Endothelial cell of umbilical vein (primary cell): ENCODE data around the gene HSPBAP1. TPM values are rescaled to one million over a fixed set of nuclear protein-coding genes. Genes with fewer than 3 reads are reported as not detected.

Experiments
- BruUV-seq: library from RNA; stranded (reverse); fragments of 400-500 nt; replicated peaks from 2 replicates; lab custom pipeline; 2021; lab: Mats Ljungman, UMichigan
- CTCF ChIA-PET: fragments of 300-600, 350-600 bp; sonication (Branson Sonifier 250); formaldehyde crosslinking; loops from one replicate; lab custom pipeline; 2021; ENCODE audit warnings: antibody characterized with exemption, inconsistent platforms; lab: Charles Lee
- POLR2A ChIA-PET: fragments of 300-600, 350-600 bp; sonication (Branson Sonifier 250); formaldehyde crosslinking; loops from one replicate; lab custom pipeline; 2021; ENCODE audit warnings: antibody characterized with exemption, inconsistent platforms; lab: Charles Lee
- DNase-seq: peaks from one replicate; pipeline ENCODE4 v3.0.0-alpha.2; 2011; ENCODE audit warnings: low read depth, low spot score
- FAIRE-seq: peaks from 2 replicates; lab custom pipeline; 2011; peaks lifted over from hg19 to GRCh38; lab: Jason Lieb, UNC
- H2AFZ ChIP-seq: 2 replicates; pipeline ENCODE4 v1.6.0; 2012; ENCODE audit warnings: low read depth, low read length, control low read depth, inconsistent platforms
- H3K27ac ChIP-seq: 2 replicates; pipeline ENCODE4 v1.5.1; 2011; ENCODE audit warnings: low read depth, mild to moderate bottlenecking, control low read depth, low read length, moderate library complexity; ENCODE audit not compliant: insufficient read depth
- H3K27me3 ChIP-seq, 2 experiments: 2 replicates each; pipeline versions ENCODE4 v1.6.0 to v1.6.1; 2011; ENCODE audit warnings: low read length in 2 of 2, mixed read lengths in 1 of 2; ENCODE audit not compliant: control insufficient read depth in 2 of 2, insufficient read depth in 2 of 2
- H3K36me3 ChIP-seq, 2 experiments: 2 replicates in 1 of 2; 3 replicates in 1 of 2; pipeline ENCODE4 v1.5.1; 2011; ENCODE audit warnings: low read length in 2 of 2, mild to moderate bottlenecking in 1 of 2, moderate library complexity in 1 of 2; ENCODE audit not compliant: control insufficient read depth in 2 of 2, insufficient read depth in 2 of 2; ENCODE audit errors: extremely low read depth in 1 of 2
- H3K4me1 ChIP-seq: 3 replicates; pipeline ENCODE4 v1.5.1; 2011; ENCODE audit warnings: mild to moderate bottlenecking, low read length; ENCODE audit not compliant: control insufficient read depth, insufficient read depth; ENCODE audit errors: extremely low read depth
- H3K4me2 ChIP-seq: 2 replicates; pipeline ENCODE4 v1.6.1; 2011; ENCODE audit warnings: low read length, control low read depth, mixed read lengths; ENCODE audit not compliant: insufficient read depth
- H3K4me3 ChIP-seq, 3 experiments: fragments of 200-600 bp in 1 of 3; sonication (generic), shearing (Covaris generic) in 1 of 3; replicated peaks in 1 of 3; 2 replicates each; pipeline ENCODE4 v1.5.1; 2011 to 2016; ENCODE audit warnings: control low read depth in 3 of 3, low read length in 3 of 3, mild to moderate bottlenecking in 2 of 3, inconsistent platforms in 1 of 3, low read depth in 1 of 3, moderate library complexity in 1 of 3; ENCODE audit not compliant: insufficient read depth in 1 of 3
- H3K79me2 ChIP-seq: 2 replicates; pipeline ENCODE4 v1.6.0; 2012; ENCODE audit warnings: low read length, inconsistent platforms; ENCODE audit not compliant: control insufficient read depth, insufficient read depth
- H3K9ac ChIP-seq: replicated peaks from 2 replicates; pipeline ENCODE3; 2011; ENCODE audit warnings: low read length, control low read depth; ENCODE audit not compliant: insufficient read depth; ENCODE audit errors: extremely low read depth
- H3K9me1 ChIP-seq: replicated peaks from 3 replicates; pipeline ENCODE4 v1.6.0; 2011; ENCODE audit warnings: mild to moderate bottlenecking, low read length; ENCODE audit not compliant: control insufficient read depth, insufficient read depth; ENCODE audit errors: extremely low read depth
- H3K9me3 ChIP-seq: replicated peaks from 2 replicates; pipeline ENCODE4 v1.5.1; 2012; ENCODE audit warnings: low read length, inconsistent platforms; ENCODE audit not compliant: control insufficient read depth, insufficient read depth
- H4K20me1 ChIP-seq: replicated peaks from 2 replicates; pipeline ENCODE3; 2011; ENCODE audit warnings: mild to moderate bottlenecking, low read length; ENCODE audit not compliant: control insufficient read depth, insufficient read depth; ENCODE audit errors: extremely low read depth
- EZH2 ChIP-seq: IDR thresholded peaks from 2 replicates; pipeline ENCODE4 v1.6.1; 2012; ENCODE audit warnings: borderline replicate concordance, low read depth, mild to moderate bottlenecking, moderate library complexity, low read length, inconsistent platforms; ENCODE audit not compliant: severe bottlenecking
- FOS ChIP-seq: IDR thresholded peaks from 2 replicates; pipeline ENCODE4 v1.6.1; 2011; ENCODE audit warnings: mild to moderate bottlenecking, low read length, moderate library complexity, borderline replicate concordance; ENCODE audit not compliant: insufficient read depth
- GATA2 ChIP-seq: IDR thresholded peaks from 2 replicates; pipeline ENCODE4 v1.7.0; 2011; ENCODE audit warnings: low read depth, mild to moderate bottlenecking, moderate library complexity, mixed read lengths, low read length; ENCODE audit not compliant: insufficient read length, insufficient read depth
- JUN ChIP-seq: IDR thresholded peaks from 2 replicates; pipeline ENCODE4 v1.6.1; 2011; ENCODE audit warnings: borderline replicate concordance, low read depth; ENCODE audit not compliant: insufficient read length, insufficient read depth
- MYC ChIP-seq: IDR thresholded peaks from one replicate; pipeline ENCODE4 v1.6.1; 2011; ENCODE audit warnings: mild to moderate bottlenecking, low read depth, low read length
- POLR2A ChIP-seq: IDR thresholded peaks from 2 replicates; pipeline ENCODE4 v1.6.1; 2012; ENCODE audit warnings: low read depth, mild to moderate bottlenecking, control low read depth, low read length
- POLR2AphosphoS5 ChIP-seq: IDR thresholded peaks from 2 replicates; pipeline ENCODE4 v1.6.1; 2012; ENCODE audit warnings: low read depth, mild to moderate bottlenecking, control low read depth, low read length, moderate library complexity; ENCODE audit not compliant: insufficient read depth
- dilution Hi-C: fragments of 300-500 bp; cut with MboI; formaldehyde crosslinking; loops from one replicate; pipeline ENCODE4 v1.15.0; 2019; ENCODE audit warnings: low sequenced_read_pairs; ENCODE audit not compliant: extremely low pct_ligation_motif_present
- intact Hi-C: fragments of 100-400 bp; cut with micrococcal nuclease; formaldehyde crosslinking; loops from one replicate; pipeline ENCODE4 v1.10.0; 2022
- polyA plus RNA-seq, 4 experiments: library from polyadenylated mRNA; depleted of rRNA in 3 of 4; stranded (reverse) in 3 of 4; unstranded in 1 of 4; fragments of >200 nt; gene quantifications; 2 replicates each; pipeline versions ENCODE4 v1.2.1 to v1.2.3, GENCODE V29; 2011 to 2012; ENCODE audit warnings: missing spikeins in 1 of 4
- total RNA-seq: library from RNA; stranded (reverse); gene quantifications from 2 replicates; pipeline ENCODE4 v1.2.3, GENCODE V29; 2021
- TF ChIP-seq, protein P1 (sequence below): IDR thresholded peaks from 2 replicates; pipeline ENCODE4 v1.6.1; 2011; ENCODE audit not compliant: insufficient read depth, insufficient read length
- TF ChIP-seq, protein P2 (sequence below), 2 donors: IDR thresholded peaks; 1 replicate in 1 of 2; 2 replicates in 1 of 2; pipeline ENCODE4 v1.5.1; 2011; ENCODE audit warnings: low read length in 2 of 2, mild to moderate bottlenecking in 2 of 2, moderate library complexity in 2 of 2, control low read depth in 1 of 2, inconsistent platforms in 1 of 2, low read depth in 1 of 2; ENCODE audit not compliant: insufficient read depth in 1 of 2; ENCODE audit errors: extremely low read depth in 1 of 2

Gene HSPBAP1
- total and polyA plus RNA-seq, 2 donors (not counting 3 experiments of a cell fraction or from before 2014, with no cell fraction given) = 5.3 to 10.6 TPM

DNA sequence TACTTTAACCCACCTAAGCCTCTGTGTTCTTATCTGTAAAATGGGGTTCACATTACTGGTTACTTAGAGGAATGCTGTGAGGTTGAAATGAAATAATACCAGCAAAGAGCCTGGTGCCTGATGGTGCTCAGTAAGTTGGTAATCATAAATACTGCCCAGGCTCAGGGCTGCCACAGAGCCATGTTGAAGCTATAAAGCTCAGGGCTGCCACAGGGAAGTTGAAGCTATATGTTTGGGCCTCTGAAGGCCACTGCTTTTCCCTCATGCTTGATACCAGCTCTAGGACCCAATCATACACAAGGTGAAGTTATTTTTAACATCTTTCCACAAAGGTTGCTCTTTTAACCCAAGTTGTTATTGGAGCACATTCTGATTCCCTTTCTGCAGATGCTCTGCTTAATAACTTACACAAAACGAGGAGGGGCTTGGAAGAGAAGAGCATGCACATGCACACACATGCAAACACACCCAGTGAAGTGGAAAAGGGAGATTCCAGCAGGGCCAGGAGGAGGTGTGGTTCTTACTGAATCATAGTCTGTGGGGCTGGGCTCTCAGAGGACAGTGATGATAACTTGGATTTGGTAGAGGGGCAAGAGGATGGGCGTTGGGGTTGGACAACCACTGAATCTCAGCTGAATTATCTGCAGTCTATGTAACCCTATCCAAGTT is 95.5 kb downstream of the HSPBAP1 start:
- BruUV-seq = no TSS peak
- H3K36me3 ChIP-seq = peaks cover 4 to 28% of the 10 kb centered on the region in 2 experiments
- TF ChIP-seq, protein P1, sequence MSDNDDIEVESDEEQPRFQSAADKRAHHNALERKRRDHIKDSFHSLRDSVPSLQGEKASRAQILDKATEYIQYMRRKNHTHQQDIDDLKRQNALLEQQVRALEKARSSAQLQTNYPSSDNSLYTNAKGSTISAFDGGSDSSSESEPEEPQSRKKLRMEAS = no peak
- TF ChIP-seq MYC = no peak
- TF ChIP-seq POLR2A = no peak
- no peak for TF ChIP-seq JUN
- no peak for TF ChIP-seq GATA2
- TF ChIP-seq POLR2AphosphoS5 = no peak
- TF ChIP-seq EZH2 = no peak
- TF ChIP-seq, protein P2, sequence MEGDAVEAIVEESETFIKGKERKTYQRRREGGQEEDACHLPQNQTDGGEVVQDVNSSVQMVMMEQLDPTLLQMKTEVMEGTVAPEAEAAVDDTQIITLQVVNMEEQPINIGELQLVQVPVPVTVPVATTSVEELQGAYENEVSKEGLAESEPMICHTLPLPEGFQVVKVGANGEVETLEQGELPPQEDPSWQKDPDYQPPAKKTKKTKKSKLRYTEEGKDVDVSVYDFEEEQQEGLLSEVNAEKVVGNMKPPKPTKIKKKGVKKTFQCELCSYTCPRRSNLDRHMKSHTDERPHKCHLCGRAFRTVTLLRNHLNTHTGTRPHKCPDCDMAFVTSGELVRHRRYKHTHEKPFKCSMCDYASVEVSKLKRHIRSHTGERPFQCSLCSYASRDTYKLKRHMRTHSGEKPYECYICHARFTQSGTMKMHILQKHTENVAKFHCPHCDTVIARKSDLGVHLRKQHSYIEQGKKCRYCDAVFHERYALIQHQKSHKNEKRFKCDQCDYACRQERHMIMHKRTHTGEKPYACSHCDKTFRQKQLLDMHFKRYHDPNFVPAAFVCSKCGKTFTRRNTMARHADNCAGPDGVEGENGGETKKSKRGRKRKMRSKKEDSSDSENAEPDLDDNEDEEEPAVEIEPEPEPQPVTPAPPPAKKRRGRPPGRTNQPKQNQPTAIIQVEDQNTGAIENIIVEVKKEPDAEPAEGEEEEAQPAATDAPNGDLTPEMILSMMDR (IDR thresholded peaks at IDR 0.05; ENCODE audit: extremely low read depth in 1 of 2, insufficient read depth in 1 of 2, low read depth in 1 of 2, low read length in 2 of 2) = no peak
- no peak for TF ChIP-seq FOS
- no peak overlapping the region for H2AFZ ChIP-seq
- no peaks in the 10 kb centered on the region for H3K27me3 ChIP-seq
- H4K20me1 ChIP-seq = no peaks in the 10 kb centered on the region
- H3K79me2 ChIP-seq = no peaks in the 10 kb centered on the region
- no peak overlapping the region for H3K27ac ChIP-seq
- DNase-seq (no peak), FAIRE-seq (no peak)
- H3K9me3 ChIP-seq = no peaks in the 10 kb centered on the region
- dilution Hi-C loops (no loop called here), intact Hi-C loops (no loop called here)
- POLR2A ChIA-PET = no interaction called here
- no peaks in the 10 kb centered on the region for H3K4me1 ChIP-seq
- no peak overlapping the region for H3K9ac ChIP-seq
- H3K4me3 ChIP-seq = no peak overlapping the region
- CTCF ChIA-PET = interaction anchor here (0.9 to 1.5 kb wide), 3 partner anchors 10 to 57 kb away, joined by 3 to 4 read pairs (median 3); partner anchors contain the start of gene PARP14
- peaks cover 4% of the 10 kb centered on the region for H3K9me1 ChIP-seq
- no peak overlapping the region for H3K4me2 ChIP-seq
